ENCODE data around the gene SOX6.
"Not testable (repeated sequence)": the region's sequence is repeated elsewhere in the genome, so short reads cannot be mapped to it uniquely, and the experiment has no call there.

Gene SOX6

DNA sequence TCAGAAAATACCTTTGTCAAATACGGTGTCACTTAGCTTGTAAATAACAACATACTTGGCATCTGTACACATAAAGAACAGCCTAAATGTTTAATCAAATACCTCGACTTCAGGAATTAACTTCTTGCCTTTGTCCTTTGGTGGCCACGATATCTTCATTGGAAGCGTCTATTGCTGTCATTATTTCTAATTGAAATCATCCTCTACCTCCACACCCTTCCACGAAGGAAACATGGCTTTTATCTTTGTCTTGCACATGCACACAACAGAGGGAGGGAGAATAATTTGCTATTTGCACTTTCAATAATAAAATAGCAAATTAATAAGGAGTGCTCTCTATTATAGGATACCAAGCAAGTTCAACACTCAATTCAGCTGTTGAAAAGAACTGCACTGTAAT lies 25.8 kb upstream of the SOX6 start:
- TF ChIP-seq, protein P1, sequence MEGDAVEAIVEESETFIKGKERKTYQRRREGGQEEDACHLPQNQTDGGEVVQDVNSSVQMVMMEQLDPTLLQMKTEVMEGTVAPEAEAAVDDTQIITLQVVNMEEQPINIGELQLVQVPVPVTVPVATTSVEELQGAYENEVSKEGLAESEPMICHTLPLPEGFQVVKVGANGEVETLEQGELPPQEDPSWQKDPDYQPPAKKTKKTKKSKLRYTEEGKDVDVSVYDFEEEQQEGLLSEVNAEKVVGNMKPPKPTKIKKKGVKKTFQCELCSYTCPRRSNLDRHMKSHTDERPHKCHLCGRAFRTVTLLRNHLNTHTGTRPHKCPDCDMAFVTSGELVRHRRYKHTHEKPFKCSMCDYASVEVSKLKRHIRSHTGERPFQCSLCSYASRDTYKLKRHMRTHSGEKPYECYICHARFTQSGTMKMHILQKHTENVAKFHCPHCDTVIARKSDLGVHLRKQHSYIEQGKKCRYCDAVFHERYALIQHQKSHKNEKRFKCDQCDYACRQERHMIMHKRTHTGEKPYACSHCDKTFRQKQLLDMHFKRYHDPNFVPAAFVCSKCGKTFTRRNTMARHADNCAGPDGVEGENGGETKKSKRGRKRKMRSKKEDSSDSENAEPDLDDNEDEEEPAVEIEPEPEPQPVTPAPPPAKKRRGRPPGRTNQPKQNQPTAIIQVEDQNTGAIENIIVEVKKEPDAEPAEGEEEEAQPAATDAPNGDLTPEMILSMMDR (conservative IDR thresholded peaks at IDR 0.05; ENCODE audit: low read length) = no peak
- H3K4me3 ChIP-seq (ENCODE audit: low read length) = no peak overlapping the region
- DNase-seq (ENCODE audit: low read depth) = no peak

DNA sequence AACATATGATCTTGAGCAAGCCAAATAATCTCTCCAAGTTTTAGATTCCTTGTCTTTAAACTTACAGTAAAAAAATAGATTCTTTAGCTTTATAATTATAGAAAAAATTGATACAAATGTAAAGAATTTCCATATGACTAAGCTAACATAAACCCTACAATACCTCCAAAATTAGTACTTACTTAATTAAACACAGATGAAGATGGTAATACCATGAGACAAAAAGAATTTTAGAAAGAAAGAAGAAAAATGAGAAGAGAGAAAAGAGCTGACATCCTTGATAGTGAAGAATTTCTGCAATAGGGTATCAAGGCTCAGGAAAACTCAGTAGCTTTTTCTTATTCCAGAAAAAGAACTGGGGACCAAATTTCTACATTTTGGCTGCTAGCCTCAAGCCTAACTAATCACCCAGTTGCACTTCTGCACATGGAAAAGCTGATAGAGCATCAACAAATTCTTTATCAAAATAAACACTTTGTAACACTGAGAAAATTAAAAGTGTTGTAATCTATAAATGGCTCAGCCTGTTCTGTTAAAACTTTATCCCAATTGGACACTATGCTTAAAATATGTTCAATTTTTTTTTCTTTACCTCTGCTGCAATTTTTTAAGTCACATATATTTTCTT lies 24.7 kb upstream of the SOX6 start:
- no peak overlapping the region for H3K4me3 ChIP-seq (ENCODE audit: low read length)
- TF ChIP-seq, protein P1 (conservative IDR thresholded peaks at IDR 0.05; ENCODE audit: low read length) = no peak
- no peak for DNase-seq (ENCODE audit: low read depth)

- TF ChIP-seq, protein P1 (conservative IDR thresholded peaks at IDR 0.05; ENCODE audit: low read length) = no peak
- no peak overlapping the region for H3K4me3 ChIP-seq (ENCODE audit: low read length)
- DNase-seq (ENCODE audit: low read depth) = no peak
These were observed 22.6 kb upstream of the SOX6 start for GRCh38 chr11:16378906-16379305.

GRCh38 chr11:16377746-16378145 lies 21.4 kb upstream of the SOX6 start:
- TF ChIP-seq, protein P1 (conservative IDR thresholded peaks at IDR 0.05; ENCODE audit: low read length) = no peak
- DNase-seq (ENCODE audit: low read depth) = no peak
- H3K4me3 ChIP-seq (ENCODE audit: low read length) = no peak overlapping the region

GRCh38 chr11:16375664-16376063 lies 19.3 kb upstream of the SOX6 start:
- H3K4me3 ChIP-seq (ENCODE audit: low read length); DNase-seq (ENCODE audit: low read depth): not testable (repeated sequence)

GRCh38 chr11:16373768-16374167 lies 17.4 kb upstream of the SOX6 start:
- TF ChIP-seq, protein P1 (conservative IDR thresholded peaks at IDR 0.05; ENCODE audit: low read length) = no peak
- H3K4me3 ChIP-seq (ENCODE audit: low read length) = no peak overlapping the region
- no peak for DNase-seq (ENCODE audit: low read depth)

- no peak for DNase-seq (ENCODE audit: low read depth)
- no peak overlapping the region for H3K4me3 ChIP-seq (ENCODE audit: low read length)
- TF ChIP-seq, protein P1 (conservative IDR thresholded peaks at IDR 0.05; ENCODE audit: low read length) = no peak
These were observed 16.0 kb upstream of the SOX6 start for GRCh38 chr11:16372355-16372754.

DNA sequence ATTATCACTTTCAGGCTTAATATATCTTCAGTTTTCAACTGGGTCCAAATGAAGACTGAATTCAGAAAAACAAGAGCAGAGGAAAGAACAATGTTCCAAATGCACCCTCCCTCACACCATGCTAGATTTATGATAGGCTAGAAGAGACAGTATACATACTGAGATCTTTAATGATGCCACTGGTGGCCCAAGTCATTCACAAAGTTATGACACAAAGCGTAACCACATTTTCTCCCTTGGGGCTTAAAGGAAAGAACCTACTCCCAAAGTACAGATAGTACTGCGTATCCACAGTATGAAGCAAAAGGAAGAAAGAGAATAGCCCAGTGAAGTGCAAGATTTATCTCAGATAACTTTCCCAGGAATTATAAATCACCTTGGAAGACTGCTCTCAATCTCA lies 10.9 kb upstream of the SOX6 start:
- no peak overlapping the region for H3K4me3 ChIP-seq (ENCODE audit: low read length)
- TF ChIP-seq, protein P1 (conservative IDR thresholded peaks at IDR 0.05; ENCODE audit: low read length) = no peak
- DNase-seq (ENCODE audit: low read depth) = no peak
